Memory B cell (primary cell): ENCODE results near the gene CROT.

ENCODE experiments used
- ATAC-seq: fragments of 150-1000 bp; cut with Tn5 transposase; 2 replicates; pipeline ENCODE4 v1.10.0; 2021; ENCODE audit warnings: low read depth, mild to moderate bottlenecking, moderate library complexity
- DNase-seq, 2 donors: peaks; one replicate each; pipeline ENCODE4 v3.0.0; 2022; ENCODE audit warnings: low spot score in 2 of 2
- H3K27ac Mint-ChIP-seq: one replicate; pipeline ENCODE4 v1.8.0; 2022; ENCODE audit warnings: mild to moderate bottlenecking, moderate library complexity, mixed read lengths
- H3K27me3 Mint-ChIP-seq: one replicate; pipeline ENCODE4 v1.8.0; 2022; ENCODE audit warnings: mixed read lengths
- H3K36me3 Mint-ChIP-seq: one replicate; pipeline ENCODE4 v1.8.0; 2022; ENCODE audit warnings: mild to moderate bottlenecking, mixed read lengths
- H3K4me1 Mint-ChIP-seq: one replicate; pipeline ENCODE4 v1.8.0; 2022; ENCODE audit warnings: mixed read lengths
- H3K4me3 Mint-ChIP-seq: one replicate; pipeline ENCODE4 v1.8.0; 2022; ENCODE audit warnings: mild to moderate bottlenecking, moderate library complexity, mixed read lengths
- H3K9me3 Mint-ChIP-seq: one replicate; pipeline ENCODE4 v1.8.0; 2022; ENCODE audit warnings: mixed read lengths

Gene CROT

GRCh38 chr7:87359366-87359765, 13.9 kb downstream of the CROT start:
- ATAC-seq (no peak), DNase-seq (no peak)
- H3K36me3 Mint-ChIP-seq = peaks cover 20% of the 10 kb centered on the region
- no peak overlapping the region for H3K4me3 Mint-ChIP-seq
- peaks cover 2% of the 10 kb centered on the region for H3K9me3 Mint-ChIP-seq
- H3K27ac Mint-ChIP-seq = no peak overlapping the region
- H3K4me1 Mint-ChIP-seq = no peaks in the 10 kb centered on the region
- H3K27me3 Mint-ChIP-seq = no peaks in the 10 kb centered on the region

GRCh38 chr7:87361320-87361719, 15.9 kb downstream of the CROT start:
- DNase-seq = no peak
- peaks cover 9% of the 10 kb centered on the region for H3K36me3 Mint-ChIP-seq
- no peaks in the 10 kb centered on the region for H3K27me3 Mint-ChIP-seq
- no peak overlapping the region for H3K4me3 Mint-ChIP-seq
- H3K9me3 Mint-ChIP-seq = no peaks in the 10 kb centered on the region
- no peak overlapping the region for H3K27ac Mint-ChIP-seq
- ATAC-seq = peak; percentile 32
- H3K4me1 Mint-ChIP-seq = no peaks in the 10 kb centered on the region

GRCh38 chr7:87363342-87363741, 17.9 kb downstream of the CROT start:
- H3K9me3 Mint-ChIP-seq = no peaks in the 10 kb centered on the region
- ATAC-seq (no peak), DNase-seq (no peak)
- H3K27me3 Mint-ChIP-seq = no peaks in the 10 kb centered on the region
- H3K4me3 Mint-ChIP-seq = no peak overlapping the region
- peaks cover 5% of the 10 kb centered on the region for H3K36me3 Mint-ChIP-seq
- H3K4me1 Mint-ChIP-seq = no peaks in the 10 kb centered on the region
- H3K27ac Mint-ChIP-seq = no peak overlapping the region

DNA sequence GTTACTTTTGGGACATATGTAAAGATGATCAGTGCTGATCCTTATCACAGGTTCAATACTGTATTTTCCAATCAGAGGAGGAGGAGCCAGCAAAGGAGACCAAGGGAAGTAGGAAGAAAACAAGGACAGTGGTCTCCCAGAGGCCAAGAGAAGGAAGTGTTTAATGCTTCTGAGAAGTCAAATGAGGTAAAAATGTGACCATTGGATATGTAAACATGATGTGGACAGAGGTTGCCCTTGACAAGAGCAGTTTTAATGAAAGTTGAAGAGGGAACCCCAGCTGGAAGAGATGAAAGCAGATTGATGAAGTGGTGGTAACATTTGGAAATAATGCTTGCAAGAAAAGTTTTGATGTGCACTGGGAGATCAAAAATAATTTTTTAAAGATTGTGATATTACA, 18.8 kb downstream of the CROT start:
- Mint-ChIP-seq H3K36me3 (peaks cover 5% of the 10 kb centered on the region), H3K4me3 (no peak overlapping the region), H3K4me1 (no peaks in the 10 kb centered on the region), H3K27ac (no peak overlapping the region), H3K27me3 (no peaks in the 10 kb centered on the region), H3K9me3 (no peaks in the 10 kb centered on the region)
- no peak for ATAC-seq
- DNase-seq = no peak

DNA sequence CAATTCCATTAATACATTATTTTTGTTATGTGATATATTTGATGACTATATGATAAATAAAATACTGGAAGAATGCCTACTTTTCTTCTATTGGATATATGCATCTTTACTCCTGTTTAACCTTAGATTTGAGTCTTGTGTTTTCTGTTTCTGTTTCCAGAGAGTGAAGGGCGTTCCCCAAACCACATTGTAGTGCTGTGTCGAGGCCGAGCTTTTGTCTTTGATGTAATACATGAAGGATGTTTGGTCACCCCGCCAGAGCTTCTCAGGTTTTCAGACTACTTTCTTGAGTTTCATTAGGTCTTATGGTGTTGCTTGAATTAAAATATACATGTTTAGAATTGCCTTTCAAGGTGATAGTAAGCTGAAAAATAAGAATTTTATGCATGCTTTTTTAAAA, 23.8 kb downstream of the CROT start:
- ATAC-seq (no peak), DNase-seq (no peak)
- Mint-ChIP-seq H3K4me1 (no peaks in the 10 kb centered on the region), H3K36me3 (peaks cover 10% of the 10 kb centered on the region), H3K27me3 (no peaks in the 10 kb centered on the region), H3K4me3 (no peak overlapping the region), H3K9me3 (no peaks in the 10 kb centered on the region), H3K27ac (no peak overlapping the region)

GRCh38 chr7:87370660-87371180, 25.3 kb downstream of the CROT start:
- H3K4me1 Mint-ChIP-seq = no peaks in the 10 kb centered on the region
- ATAC-seq = no peak
- no peaks in the 10 kb centered on the region for H3K9me3 Mint-ChIP-seq
- H3K27ac Mint-ChIP-seq = no peak overlapping the region
- H3K27me3 Mint-ChIP-seq = no peaks in the 10 kb centered on the region
- peaks cover 10% of the 10 kb centered on the region for H3K36me3 Mint-ChIP-seq
- DNase-seq = no peak
- H3K4me3 Mint-ChIP-seq = no peak overlapping the region

DNA sequence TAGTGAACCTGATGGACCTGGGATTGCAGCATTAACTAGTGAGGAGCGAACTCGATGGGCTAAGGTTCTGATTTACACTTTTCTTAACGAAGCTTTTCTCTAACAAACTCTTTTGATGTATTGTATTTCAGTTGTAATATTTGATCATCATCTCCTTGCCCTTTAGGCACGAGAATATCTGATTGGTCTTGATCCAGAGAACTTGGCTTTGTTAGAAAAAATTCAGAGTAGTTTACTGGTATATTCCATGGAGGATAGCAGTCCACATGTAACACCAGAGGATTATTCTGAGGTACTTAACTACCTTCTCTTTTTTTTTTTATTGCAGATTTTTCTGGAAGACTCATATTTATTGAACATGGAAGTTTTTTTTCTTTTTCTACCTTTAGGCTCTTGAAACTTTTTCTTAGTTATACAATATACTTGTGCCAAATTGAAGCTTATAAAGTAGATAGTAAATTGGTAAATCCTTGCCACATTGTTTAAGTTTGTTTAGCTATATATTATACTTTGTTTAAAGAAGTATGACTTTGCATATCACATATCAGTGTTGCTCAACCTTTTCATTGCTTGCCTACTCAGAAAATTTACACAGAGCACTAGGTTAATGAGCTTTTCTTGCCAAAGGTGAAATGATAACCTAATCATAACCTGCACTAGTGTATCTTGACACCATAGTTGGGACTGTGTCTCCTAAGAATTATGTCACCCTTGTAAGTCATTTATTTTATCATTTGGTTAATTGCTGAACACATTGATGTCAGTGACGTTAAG, 30.4 kb downstream of the CROT start:
- no peak for DNase-seq
- no peak for ATAC-seq
- no peaks in the 10 kb centered on the region for H3K27me3 Mint-ChIP-seq
- H3K9me3 Mint-ChIP-seq = no peaks in the 10 kb centered on the region
- peaks cover 12% of the 10 kb centered on the region for H3K36me3 Mint-ChIP-seq
- no peak overlapping the region for H3K4me3 Mint-ChIP-seq
- no peak overlapping the region for H3K27ac Mint-ChIP-seq
- no peaks in the 10 kb centered on the region for H3K4me1 Mint-ChIP-seq

GRCh38 chr7:87380905-87381304, 35.4 kb downstream of the CROT start:
- Mint-ChIP-seq H3K4me1 (no peaks in the 10 kb centered on the region), H3K9me3 (no peaks in the 10 kb centered on the region), H3K36me3 (peaks cover 27% of the 10 kb centered on the region), H3K4me3 (no peak overlapping the region), H3K27ac (no peak overlapping the region), H3K27me3 (no peaks in the 10 kb centered on the region)
- no peak for ATAC-seq
- no peak for DNase-seq

DNA sequence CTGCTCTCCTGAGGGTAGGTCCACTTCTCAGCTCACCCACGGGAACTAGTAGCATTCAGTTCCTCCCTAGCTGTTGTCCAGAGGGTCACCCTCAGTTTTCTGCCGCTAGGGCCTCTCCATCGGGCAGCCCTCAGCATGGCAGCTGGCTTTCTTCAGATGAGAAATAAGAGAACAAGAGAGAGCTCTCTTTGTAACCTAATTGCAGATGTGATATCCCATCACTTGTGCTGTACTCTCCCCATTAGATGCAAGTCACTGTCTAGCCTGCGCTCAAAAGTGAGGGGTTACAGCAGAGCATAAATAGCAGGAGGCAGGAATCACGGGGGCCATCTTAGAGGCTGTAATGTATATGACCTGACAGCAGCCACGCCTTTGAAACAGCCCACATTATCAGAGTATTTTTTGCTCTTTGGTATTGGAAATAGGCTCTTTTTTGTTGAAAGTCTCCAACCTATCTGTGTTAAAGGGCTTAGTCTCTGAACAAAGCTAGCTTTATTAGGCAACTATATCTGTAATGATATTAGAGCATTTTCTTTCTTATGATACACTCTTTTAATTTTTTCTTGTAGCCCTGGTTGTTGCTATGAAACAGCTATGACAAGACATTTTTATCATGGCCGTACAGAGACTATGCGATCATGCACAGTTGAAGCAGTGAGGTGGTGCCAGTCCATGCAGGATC, 45.7 kb downstream of the CROT start:
- H3K4me3 Mint-ChIP-seq = no peak overlapping the region
- DNase-seq (no peak), ATAC-seq (no peak)
- H3K36me3 Mint-ChIP-seq = peaks cover 34% of the 10 kb centered on the region
- H3K9me3 Mint-ChIP-seq = peaks cover 2% of the 10 kb centered on the region
- no peaks in the 10 kb centered on the region for H3K27me3 Mint-ChIP-seq
- no peaks in the 10 kb centered on the region for H3K4me1 Mint-ChIP-seq
- H3K27ac Mint-ChIP-seq = peak overlapping the region; percentile 24

DNA sequence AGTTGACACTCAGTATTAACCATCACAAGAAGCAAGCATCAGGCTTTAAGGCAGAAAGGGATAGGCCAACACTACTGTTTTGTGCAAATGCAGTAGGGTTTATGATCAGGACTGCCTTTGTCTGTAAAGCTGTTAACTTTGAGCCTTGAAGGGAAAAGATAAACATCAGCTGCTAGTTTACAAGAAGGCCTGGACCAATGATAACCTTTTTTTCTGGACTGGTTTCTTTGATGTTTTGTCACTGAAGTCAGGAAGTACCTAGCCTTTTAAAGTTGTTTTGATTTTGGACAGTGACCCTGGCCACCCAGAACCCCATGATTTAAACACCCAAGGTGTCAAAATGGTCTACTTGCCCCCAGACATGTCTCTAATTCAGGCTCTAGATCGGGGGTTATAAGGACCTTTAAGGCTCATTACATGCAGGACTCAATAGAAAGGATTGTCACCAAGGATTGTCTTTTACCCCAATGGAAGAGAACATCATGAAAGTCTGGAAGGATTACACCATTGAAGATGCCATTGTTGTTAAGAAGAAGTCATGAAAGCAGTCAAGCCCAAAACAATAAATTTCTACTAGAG, 50.1 kb downstream of the CROT start:
- no peak for ATAC-seq
- Mint-ChIP-seq H3K36me3 (peaks cover 28% of the 10 kb centered on the region), H3K27me3 (no peaks in the 10 kb centered on the region), H3K4me1 (no peaks in the 10 kb centered on the region), H3K4me3 (no peak overlapping the region), H3K9me3 (no peaks in the 10 kb centered on the region), H3K27ac (no peak overlapping the region)
- DNase-seq = no peak

GRCh38 chr7:87398446-87398845, 53.0 kb downstream of the CROT start:
- Mint-ChIP-seq H3K9me3 (no peaks in the 10 kb centered on the region), H3K36me3 (peaks cover 30% of the 10 kb centered on the region), H3K4me1 (no peaks in the 10 kb centered on the region), H3K4me3 (no peak overlapping the region), H3K27me3 (no peaks in the 10 kb centered on the region), H3K27ac (peak overlapping the region; percentile 19)
- DNase-seq (no peak), ATAC-seq (no peak)

DNA sequence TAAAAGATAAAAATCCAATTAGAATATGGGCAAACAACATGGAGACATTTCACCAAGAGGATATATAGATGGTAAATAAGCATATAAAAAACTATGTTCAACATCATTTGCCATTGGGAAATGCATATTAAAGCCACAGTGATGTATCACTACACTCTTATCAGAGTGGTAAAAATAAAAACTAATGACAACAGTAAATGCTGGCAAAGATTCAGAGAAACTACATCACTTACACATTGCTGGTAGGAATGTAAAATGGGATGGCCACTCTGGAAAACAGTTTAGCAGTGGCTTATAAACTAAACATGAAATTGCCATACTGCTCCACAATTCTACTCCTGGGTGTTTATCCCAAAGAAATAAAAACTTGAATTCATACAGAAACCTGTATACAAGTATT, 59.2 kb downstream of the CROT start:
- Mint-ChIP-seq H3K9me3 (no peaks in the 10 kb centered on the region), H3K27ac (no peak overlapping the region), H3K4me3 (no peak overlapping the region), H3K36me3 (peaks cover 21% of the 10 kb centered on the region), H3K4me1 (no peaks in the 10 kb centered on the region), H3K27me3 (no peaks in the 10 kb centered on the region)
- DNase-seq (no peak), ATAC-seq (no peak)

- Mint-ChIP-seq H3K36me3 (peaks cover 8% of the 10 kb centered on the region), H3K27me3 (no peaks in the 10 kb centered on the region), H3K27ac (no peak overlapping the region), H3K9me3 (no peaks in the 10 kb centered on the region), H3K4me1 (no peaks in the 10 kb centered on the region), H3K4me3 (no peak overlapping the region)
- no peak for ATAC-seq
- DNase-seq = no peak
Observed at GRCh38 chr7:87411186-87411585, 65.7 kb downstream of the CROT start.

- Mint-ChIP-seq H3K36me3 (peaks cover 2% of the 10 kb centered on the region), H3K9me3 (no peaks in the 10 kb centered on the region), H3K4me1 (peaks cover 4% of the 10 kb centered on the region), H3K4me3 (no peak overlapping the region), H3K27me3 (no peaks in the 10 kb centered on the region), H3K27ac (no peak overlapping the region)
- ATAC-seq = no peak
- no peak for DNase-seq
Observed at GRCh38 chr7:87413029-87413428, 67.6 kb downstream of the CROT start.
